Thyroid gland (tissue), 4 donors: ENCODE measurements around the gene SPNS3.

ENCODE experiments used
- POLR2A ChIP-seq, 2 donors: fragments of 450-650 bp; IDR thresholded peaks; one replicate each; pipeline ENCODE4 v1.6.1; 2017; ENCODE audit warnings: antibody characterized with exemption in 2 of 2, mild to moderate bottlenecking in 2 of 2, moderate library complexity in 1 of 2
- TF ChIP-seq, protein P1 (sequence below), 6 experiments: fragments of 200-600 bp in 3 of 6; fragments of 450-650 bp in 3 of 6; sonication (generic) in 3 of 6; IDR thresholded peaks; one replicate each; pipeline ENCODE4 v1.5.1; 2016 to 2019; ENCODE audit warnings: antibody characterized with exemption in 6 of 6, mild to moderate bottlenecking in 2 of 6, inconsistent platforms in 1 of 6, moderate library complexity in 1 of 6

DNA sequence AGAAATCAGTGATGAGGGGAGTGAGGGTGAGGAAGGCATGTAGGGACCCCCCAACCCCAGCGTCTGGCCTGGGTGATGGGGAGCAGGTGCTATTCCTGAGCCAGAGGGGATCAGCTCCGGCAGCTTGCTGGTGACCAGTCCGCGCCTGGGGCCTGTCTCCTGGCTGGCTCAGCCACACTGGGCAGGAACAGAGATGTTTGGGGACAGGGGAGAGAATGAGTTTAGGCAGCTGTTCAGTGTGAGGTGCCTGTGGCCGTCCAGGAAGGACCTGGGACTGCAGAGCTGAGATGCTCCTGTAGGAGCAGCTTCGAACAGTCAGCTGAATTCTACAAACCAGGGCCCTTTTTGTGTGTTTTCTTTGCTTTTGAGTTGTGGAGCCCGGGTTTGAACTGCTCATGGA, 41.7 kb downstream of the SPNS3 start:
- TF ChIP-seq, protein P1, sequence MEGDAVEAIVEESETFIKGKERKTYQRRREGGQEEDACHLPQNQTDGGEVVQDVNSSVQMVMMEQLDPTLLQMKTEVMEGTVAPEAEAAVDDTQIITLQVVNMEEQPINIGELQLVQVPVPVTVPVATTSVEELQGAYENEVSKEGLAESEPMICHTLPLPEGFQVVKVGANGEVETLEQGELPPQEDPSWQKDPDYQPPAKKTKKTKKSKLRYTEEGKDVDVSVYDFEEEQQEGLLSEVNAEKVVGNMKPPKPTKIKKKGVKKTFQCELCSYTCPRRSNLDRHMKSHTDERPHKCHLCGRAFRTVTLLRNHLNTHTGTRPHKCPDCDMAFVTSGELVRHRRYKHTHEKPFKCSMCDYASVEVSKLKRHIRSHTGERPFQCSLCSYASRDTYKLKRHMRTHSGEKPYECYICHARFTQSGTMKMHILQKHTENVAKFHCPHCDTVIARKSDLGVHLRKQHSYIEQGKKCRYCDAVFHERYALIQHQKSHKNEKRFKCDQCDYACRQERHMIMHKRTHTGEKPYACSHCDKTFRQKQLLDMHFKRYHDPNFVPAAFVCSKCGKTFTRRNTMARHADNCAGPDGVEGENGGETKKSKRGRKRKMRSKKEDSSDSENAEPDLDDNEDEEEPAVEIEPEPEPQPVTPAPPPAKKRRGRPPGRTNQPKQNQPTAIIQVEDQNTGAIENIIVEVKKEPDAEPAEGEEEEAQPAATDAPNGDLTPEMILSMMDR (IDR thresholded peaks at IDR 0.05), result no peak
- no peak for TF ChIP-seq POLR2A (IDR thresholded peaks at IDR 0.05)
